ENCODE measurements around the gene MAN2A2. TPM values are rescaled to one million over a fixed set of nuclear protein-coding genes. Genes with fewer than 3 reads are reported as not detected.

The MAN2A2 gene
- total RNA-seq, 1 donor from 2014 or later = 18.5 TPM

DNA sequence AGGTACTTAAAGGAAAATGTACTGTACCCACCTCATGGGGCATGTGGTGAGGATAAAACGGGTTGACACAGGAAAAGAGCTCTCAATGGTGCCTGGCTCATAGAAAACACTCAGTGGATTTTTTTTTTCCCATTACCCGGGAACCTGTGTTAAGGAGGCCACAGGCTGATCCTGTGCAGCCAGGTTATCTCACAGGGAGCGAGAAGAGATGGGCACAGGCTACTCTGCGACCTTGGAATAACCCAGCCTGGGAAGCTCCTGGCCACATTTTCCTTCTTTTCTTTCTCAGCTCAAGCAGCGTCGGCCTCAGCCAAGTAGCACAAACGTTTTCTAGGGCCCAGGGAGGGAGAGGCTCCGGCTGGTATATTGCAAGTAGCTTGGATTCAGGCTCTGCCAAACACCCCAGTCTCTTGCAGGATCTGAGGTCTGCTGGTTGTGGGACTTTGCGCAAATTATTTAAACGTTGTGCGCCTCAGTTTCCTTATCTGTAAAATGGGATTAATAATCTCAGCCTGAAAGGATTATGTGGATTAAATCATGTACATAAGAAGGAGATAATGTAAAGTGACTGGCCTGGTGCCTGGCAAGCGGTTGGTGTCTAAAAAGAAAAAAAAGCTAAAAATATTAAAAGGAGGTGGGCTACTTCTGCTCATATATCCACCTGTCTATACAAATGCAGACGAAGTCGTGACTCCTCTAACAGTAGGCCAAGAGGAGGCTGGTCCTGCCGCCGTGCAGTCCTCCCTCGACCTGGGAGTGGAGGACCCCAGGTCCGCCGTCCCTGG lies 32.6 kb upstream of the MAN2A2 start:
- TF ChIP-seq EZH2 (IDR thresholded peaks at IDR 0.05; ENCODE audit: insufficient read depth, low read length) = no peak
- TF ChIP-seq, protein P1, sequence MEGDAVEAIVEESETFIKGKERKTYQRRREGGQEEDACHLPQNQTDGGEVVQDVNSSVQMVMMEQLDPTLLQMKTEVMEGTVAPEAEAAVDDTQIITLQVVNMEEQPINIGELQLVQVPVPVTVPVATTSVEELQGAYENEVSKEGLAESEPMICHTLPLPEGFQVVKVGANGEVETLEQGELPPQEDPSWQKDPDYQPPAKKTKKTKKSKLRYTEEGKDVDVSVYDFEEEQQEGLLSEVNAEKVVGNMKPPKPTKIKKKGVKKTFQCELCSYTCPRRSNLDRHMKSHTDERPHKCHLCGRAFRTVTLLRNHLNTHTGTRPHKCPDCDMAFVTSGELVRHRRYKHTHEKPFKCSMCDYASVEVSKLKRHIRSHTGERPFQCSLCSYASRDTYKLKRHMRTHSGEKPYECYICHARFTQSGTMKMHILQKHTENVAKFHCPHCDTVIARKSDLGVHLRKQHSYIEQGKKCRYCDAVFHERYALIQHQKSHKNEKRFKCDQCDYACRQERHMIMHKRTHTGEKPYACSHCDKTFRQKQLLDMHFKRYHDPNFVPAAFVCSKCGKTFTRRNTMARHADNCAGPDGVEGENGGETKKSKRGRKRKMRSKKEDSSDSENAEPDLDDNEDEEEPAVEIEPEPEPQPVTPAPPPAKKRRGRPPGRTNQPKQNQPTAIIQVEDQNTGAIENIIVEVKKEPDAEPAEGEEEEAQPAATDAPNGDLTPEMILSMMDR (IDR thresholded peaks at IDR 0.05; ENCODE audit: insufficient read depth, low read depth, low read length) = no peak

GRCh38 chr15:90871139-90871715 lies 31.9 kb upstream of the MAN2A2 start:
- Histone ChIP-seq H3K79me2 (ENCODE audit: insufficient read depth, low read length) (peaks cover 60% of the 10 kb centered on the region), H3K4me1 (ENCODE audit: insufficient read depth, low read length) (peaks cover 50% of the 10 kb centered on the region), H3K9ac (ENCODE audit: low read length) (peak overlapping the region; percentile 80), H3K4me2 (ENCODE audit: low read length) (peak overlapping the region; percentile 99), H3K36me3 (ENCODE audit: insufficient read depth, low read length) (no peaks in the 10 kb centered on the region), H3K27ac (ENCODE audit: low read depth, low read length) (peak overlapping the region; percentile 95), H4K20me1 (ENCODE audit: insufficient read depth, low read length) (peaks cover 26% of the 10 kb centered on the region), H2AFZ (ENCODE audit: low read depth, low read length) (peak overlapping the region; percentile 53), H3K9me3 (ENCODE audit: insufficient read depth, low read depth, low read length) (no peaks in the 10 kb centered on the region), H3K4me3 (ENCODE audit: insufficient read depth, low read depth, low read length) (peak overlapping the region; percentile 77), H3K27me3 (ENCODE audit: insufficient read depth, low read length) (no peaks in the 10 kb centered on the region)
- TF ChIP-seq, protein P1 (IDR thresholded peaks at IDR 0.05; ENCODE audit: insufficient read depth, low read depth, low read length) = no peak
- TF ChIP-seq EZH2 (IDR thresholded peaks at IDR 0.05; ENCODE audit: insufficient read depth, low read length) = no peak
- no peaks in the 10 kb centered on the region for H3K9me3 Mint-ChIP-seq (ENCODE audit: unreplicated experiment)
- H3K27ac Mint-ChIP-seq (ENCODE audit: unreplicated experiment) = peak overlapping the region; percentile 96
- peak overlapping the region; percentile 93 for H3K4me3 Mint-ChIP-seq (ENCODE audit: unreplicated experiment)
- FAIRE-seq = no peak
- H3K36me3 Mint-ChIP-seq (ENCODE audit: low read depth, unreplicated experiment) = peaks cover 2% of the 10 kb centered on the region
- no peak for DNase-seq (ENCODE audit: low read depth)
- no peaks in the 10 kb centered on the region for H3K27me3 Mint-ChIP-seq (ENCODE audit: low read depth, unreplicated experiment)
- H3K4me1 Mint-ChIP-seq (ENCODE audit: low read depth, unreplicated experiment) = peaks cover 38% of the 10 kb centered on the region

More for the DNA sequence above, 32.6 kb upstream of the MAN2A2 start:
- DNase-seq (ENCODE audit: low read depth) = peak; percentile 14
- Histone ChIP-seq H3K4me2 (ENCODE audit: low read length) (peak overlapping the region; percentile 99), H4K20me1 (ENCODE audit: insufficient read depth, low read length) (peaks cover 19% of the 10 kb centered on the region), H3K9me3 (ENCODE audit: insufficient read depth, low read depth, low read length) (no peaks in the 10 kb centered on the region), H3K4me1 (ENCODE audit: insufficient read depth, low read length) (peaks cover 50% of the 10 kb centered on the region), H3K27me3 (ENCODE audit: insufficient read depth, low read length) (no peaks in the 10 kb centered on the region), H3K79me2 (ENCODE audit: insufficient read depth, low read length) (peaks cover 55% of the 10 kb centered on the region), H3K27ac (ENCODE audit: low read depth, low read length) (peak overlapping the region; percentile 95), H2AFZ (ENCODE audit: low read depth, low read length) (peak overlapping the region; percentile 53), H3K4me3 (ENCODE audit: insufficient read depth, low read depth, low read length) (peak overlapping the region; percentile 69), H3K36me3 (ENCODE audit: insufficient read depth, low read length) (no peaks in the 10 kb centered on the region), H3K9ac (ENCODE audit: low read length) (peak overlapping the region; percentile 80)
- Mint-ChIP-seq H3K36me3 (ENCODE audit: low read depth, unreplicated experiment) (peaks cover 5% of the 10 kb centered on the region), H3K4me3 (ENCODE audit: unreplicated experiment) (peak overlapping the region; percentile 93), H3K27ac (ENCODE audit: unreplicated experiment) (peak overlapping the region; percentile 96), H3K9me3 (ENCODE audit: unreplicated experiment) (no peaks in the 10 kb centered on the region), H3K27me3 (ENCODE audit: low read depth, unreplicated experiment) (peaks cover 4% of the 10 kb centered on the region), H3K4me1 (ENCODE audit: low read depth, unreplicated experiment) (peaks cover 38% of the 10 kb centered on the region)
- no peak for FAIRE-seq
